AML-193 (cell line): ENCODE measurements around the gene BBC3.

Experiments used
- DNase-seq, 2 experiments: peaks; one replicate each; lab custom pipeline; 2025; lab: John Stamatoyannopoulos, UW

BBC3 gene

GRCh38 chr19:47195434-47195833, 35.6 kb downstream of the BBC3 start:
- no peak for DNase-seq

DNA sequence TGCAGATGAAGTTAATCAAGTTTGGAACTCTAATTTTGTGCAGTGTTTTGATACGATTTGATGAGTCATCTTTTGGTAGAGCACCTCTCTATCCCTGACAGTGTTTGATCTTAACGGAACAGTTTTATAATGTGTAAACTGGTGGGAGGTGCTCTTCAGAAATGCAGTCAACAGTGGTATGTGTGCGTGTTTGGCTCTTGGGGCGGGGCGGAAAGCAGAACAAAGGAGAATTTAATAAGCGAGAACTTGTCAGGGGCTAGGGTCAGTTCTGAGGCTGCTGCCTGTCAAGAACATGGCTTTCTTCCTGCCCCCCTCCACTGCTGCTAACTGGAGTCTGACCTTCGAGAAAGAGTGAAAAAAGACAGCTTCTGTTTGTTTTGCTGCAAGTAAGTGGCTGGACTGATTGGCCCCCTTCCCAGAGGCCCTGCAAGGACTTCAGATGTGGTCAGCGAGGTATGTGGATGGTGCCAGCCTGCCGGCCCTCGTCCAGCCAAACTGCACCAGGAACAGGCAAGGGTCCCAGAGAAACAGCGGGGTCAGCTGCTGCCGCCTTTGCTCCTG, 40.8 kb downstream of the BBC3 start:
- no peak for DNase-seq

DNA sequence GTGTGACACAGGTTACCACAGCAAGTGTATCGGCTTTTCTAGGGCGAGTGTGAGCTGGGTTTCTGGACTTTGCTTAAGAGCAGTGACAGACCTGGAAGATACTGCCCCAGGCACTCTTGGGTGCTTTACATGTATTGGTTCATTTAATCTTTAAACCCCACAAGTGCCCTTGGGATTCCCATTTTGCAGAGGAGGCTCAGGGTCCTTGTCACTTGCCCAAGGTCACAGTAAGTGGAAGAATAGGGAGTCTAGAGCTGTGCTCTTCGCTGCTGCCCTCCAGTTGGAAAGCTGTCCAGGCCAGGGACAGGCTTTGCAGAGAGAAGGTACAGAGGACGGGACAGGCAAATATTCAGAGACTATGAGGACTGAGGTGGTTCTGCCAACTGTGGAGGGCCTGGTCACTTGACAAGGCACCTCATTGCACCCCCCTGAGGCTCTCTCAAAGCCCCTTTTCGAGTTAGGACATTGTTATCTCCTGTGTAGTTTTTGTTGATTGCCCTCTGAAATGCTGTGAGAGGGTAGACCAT, 42.4 kb downstream of the BBC3 start:
- no peak for DNase-seq

DNA sequence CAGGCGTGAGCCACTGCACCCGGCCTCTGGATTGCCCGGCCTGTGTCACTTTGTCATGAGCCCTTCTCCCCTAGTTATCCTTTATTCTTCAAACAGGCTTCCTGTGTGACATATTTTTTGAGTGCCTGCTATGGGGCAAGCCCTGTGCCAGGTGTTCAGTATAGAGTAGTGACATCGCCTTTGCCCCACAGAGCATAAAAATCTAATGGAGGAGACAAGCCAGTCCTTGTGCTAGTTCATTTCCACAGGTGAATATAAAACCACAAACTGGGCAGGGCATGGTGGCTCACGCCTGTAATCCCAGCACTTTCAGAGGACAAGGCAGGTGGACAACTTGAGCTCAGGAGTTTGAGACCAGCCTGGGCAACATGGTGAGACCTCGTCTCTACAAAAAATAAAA, 43.2 kb downstream of the BBC3 start:
- DNase-seq = no peak

DNA sequence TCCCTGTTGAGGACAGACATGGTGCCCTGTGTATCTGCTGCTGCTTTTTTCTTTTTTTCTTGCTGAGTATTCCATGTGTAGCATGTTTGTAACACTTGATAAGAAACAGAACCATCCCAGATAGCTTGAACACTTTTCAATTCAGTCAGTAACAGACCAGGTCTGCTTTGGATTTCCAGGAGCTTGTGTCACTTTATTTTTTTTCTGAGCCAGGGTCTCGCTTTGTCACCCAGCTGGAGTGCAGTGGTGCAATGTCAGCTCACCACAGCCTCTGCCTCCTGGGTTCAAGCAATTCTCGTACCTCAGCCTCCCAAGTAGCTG, 43.7 kb downstream of the BBC3 start:
- no peak for DNase-seq

DNA sequence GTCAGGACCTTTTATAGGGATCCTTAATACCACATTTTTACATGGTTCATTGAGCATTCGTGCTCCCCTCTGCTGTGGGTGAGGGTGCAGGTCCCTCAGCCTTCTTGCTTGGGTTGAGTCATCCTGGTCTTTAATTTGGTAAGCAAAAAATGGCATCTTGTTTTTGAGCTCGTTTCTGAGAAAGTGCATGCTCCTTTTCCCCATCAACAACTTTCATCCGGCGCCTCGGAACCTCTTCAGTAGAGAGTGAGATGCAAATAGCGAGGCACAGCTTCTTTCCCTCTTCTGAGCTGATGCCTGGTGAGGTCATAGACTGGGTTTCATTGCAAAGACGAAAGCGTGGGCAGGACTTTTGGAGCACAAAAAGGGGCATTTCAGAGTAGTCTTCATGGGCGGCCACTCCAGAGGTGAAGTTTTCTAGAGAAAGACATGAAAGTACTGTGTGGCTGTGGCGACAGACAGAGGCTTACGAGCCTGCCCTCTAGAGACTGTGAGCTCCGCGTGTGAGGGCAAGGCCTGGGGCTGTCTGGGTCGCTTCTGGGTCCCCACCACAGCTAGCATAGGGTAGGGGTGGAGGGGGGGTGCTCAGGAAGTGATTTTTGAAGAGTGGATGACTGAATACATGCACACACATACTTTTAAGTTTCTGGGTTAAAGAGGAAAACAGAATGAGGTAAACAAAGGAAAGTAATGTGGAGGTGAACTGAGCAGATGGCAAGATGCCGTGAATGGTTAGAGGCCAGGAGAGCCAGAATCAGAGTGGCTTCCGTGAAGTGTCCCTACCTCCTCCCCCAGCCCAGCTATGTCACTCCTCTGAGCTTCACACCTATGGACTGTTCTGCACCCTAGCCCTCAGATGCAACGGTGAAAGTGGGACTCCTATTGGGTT, 44.3 kb downstream of the BBC3 start:
- no peak for DNase-seq

- no peak for DNase-seq
Observed at GRCh38 chr19:47183601-47184000, 47.4 kb downstream of the BBC3 start.

DNA sequence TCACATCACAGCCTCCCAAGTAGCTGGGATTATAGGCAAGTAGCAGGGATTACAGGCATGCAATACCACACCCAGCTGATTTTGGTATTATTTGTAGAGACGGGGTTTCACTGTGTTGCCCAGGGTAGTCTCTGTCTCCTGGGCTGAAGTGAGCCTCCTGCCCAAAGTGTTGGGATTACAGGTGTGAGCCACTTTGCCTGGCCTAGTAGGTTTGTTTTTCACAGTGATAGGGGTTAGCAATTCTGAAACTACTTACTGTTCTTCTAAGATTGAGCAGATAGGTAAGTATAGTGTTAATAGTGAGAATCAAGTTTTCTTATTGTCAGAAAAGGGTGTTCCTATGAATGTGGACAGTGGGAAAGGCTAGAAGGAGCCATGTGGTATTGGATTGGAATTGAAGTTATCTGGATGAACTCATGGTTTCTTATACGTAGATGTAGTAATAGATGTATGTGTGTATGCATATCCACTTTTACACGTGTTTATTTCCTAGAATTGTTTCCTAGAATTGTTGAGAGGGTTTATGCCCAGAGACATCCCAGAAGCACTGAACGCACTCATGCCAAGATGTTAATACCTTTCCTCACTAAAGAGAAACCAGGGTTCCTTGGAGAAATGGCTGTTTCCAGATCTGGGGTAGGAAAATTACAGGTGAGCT, 51.2 kb downstream of the BBC3 start:
- no peak for DNase-seq

DNA sequence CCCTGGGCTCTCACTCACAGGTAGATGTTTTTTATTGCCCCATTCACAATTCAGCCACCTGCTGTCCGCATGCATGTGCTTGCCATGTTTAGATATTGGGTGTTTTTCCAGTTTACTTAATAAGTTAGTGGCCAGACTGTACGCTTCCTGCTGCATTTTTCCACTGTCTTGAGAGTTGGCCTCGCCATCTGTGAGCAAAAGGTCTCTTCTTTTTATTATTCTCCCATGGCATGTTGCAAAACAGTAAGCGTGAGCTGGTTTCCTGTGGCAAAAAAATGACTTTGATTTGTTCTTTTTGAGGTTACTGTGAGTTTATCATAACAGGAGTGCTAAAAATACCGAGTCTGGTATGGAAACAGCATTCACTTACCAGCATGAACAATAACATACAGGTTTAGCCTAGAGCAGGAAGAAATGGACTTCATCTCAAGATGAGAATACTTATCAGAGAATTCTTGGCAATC, 54.3 kb downstream of the BBC3 start:
- no peak for DNase-seq

GRCh38 chr19:47176071-47176626, 54.9 kb downstream of the BBC3 start:
- DNase-seq = no peak

DNA sequence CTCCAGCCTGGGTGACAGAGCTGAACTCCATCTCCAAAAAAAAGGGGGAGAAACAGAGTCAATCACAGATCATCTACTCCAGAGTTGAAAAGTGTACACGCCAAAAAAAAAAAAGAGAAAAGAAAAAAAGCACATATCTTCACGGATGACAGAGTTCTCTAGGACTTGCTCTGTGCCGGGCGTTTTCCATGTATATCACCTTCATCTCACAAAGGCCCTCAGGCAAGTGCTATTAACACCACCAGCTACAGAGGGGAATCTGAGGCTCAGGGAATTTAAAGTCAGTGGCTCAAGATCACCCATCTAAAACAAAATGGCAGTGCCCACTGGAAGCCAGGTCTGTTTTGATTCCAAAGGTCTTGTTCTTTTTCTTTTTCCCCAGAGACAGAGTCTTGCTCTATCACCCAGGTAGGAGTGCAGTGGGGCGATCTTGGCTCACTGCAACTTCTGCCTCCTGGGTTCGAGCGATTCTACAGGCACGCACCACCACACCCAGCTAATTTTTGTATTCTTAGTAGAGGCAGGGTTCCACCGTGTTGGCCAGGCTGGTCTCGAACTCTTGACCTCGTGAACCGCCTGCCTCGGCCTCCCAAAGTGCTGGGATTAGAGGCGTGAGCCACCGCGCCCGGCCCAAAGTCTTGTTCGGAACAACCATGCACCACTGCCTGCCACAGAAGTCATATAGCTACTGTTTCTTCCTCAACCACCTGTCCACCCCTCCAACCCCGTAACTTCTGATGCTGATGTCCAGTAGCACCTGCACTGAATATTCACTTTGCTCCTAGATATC, 58.1 kb downstream of the BBC3 start:
- DNase-seq = no peak
